Esophagus squamous epithelium (tissue), 5 donors: ENCODE results near the gene CDK6. TPM values are rescaled to one million over a fixed set of nuclear protein-coding genes. Genes with fewer than 3 reads are reported as not detected.

Experiments
- DNase-seq: peaks from one replicate; lab custom pipeline; 2025; lab: John Stamatoyannopoulos, UW
- H3K27ac ChIP-seq, 4 donors: fragments of 200-600 bp; sonication (generic); one replicate each; pipeline ENCODE4 v1.5.1; 2016 to 2019; ENCODE audit warnings: mild to moderate bottlenecking in 1 of 4
- H3K27me3 ChIP-seq, 4 donors: fragments of 200-600 bp; sonication (generic); 1 replicate in 3 of 4; 2 replicates in 1 of 4; pipeline versions ENCODE4 v1.5.1 to v1.6.0; 2017 to 2021; ENCODE audit warnings: antibody characterized with exemption in 1 of 4
- H3K36me3 ChIP-seq, 3 donors: fragments of 200-600 bp; sonication (generic); one replicate each; pipeline ENCODE4 v1.5.1; 2016 to 2019
- H3K4me1 ChIP-seq, 3 donors: fragments of 200-600 bp; sonication (generic); one replicate each; pipeline ENCODE4 v1.5.1; 2017 to 2019
- H3K4me3 ChIP-seq, 4 donors: fragments of 200-600 bp; sonication (generic); 1 replicate in 3 of 4; 2 replicates in 1 of 4; pipeline ENCODE4 v1.5.1; 2016 to 2019; ENCODE audit warnings: mild to moderate bottlenecking in 2 of 4, moderate library complexity in 1 of 4
- H3K9me3 ChIP-seq, 3 donors: fragments of 200-600 bp; sonication (generic); one replicate each; pipeline ENCODE4 v1.5.1; 2016 to 2019
- CTCF ChIP-seq, 6 experiments: fragments of 450-650 bp in 4 of 6; fragments of 200-600 bp in 2 of 6; sonication (generic) in 2 of 6; IDR thresholded peaks; one replicate each; pipeline ENCODE4 v1.5.1; 2016 to 2019; ENCODE audit warnings: antibody characterized with exemption in 6 of 6, mild to moderate bottlenecking in 4 of 6, moderate library complexity in 4 of 6
- POLR2A ChIP-seq, 4 donors: fragments of 450-650 bp; IDR thresholded peaks; one replicate each; pipeline ENCODE4 v1.6.1; 2017; ENCODE audit warnings: antibody characterized with exemption in 4 of 4, mild to moderate bottlenecking in 4 of 4, moderate library complexity in 3 of 4
- WGBS, 2 donors: methylation state at CpG; one replicate each; pipeline ENCODE4 v1.1.5; 2018; 5-methylcytosine and 5-hydroxymethylcytosine counted together
- intact Hi-C: fragments of 100-400 bp; cut with DNase I; formaldehyde crosslinking; loops from one replicate; pipeline ENCODE4 v1.15.0; 2022
- total RNA-seq, 4 donors: library from RNA; depleted of rRNA; stranded (reverse); fragments of >200 nt; gene quantifications; one replicate each; pipeline ENCODE4 v1.1.0, GENCODE V29; 2016
- donor health status: DM: yes; HTN: yes; CAD: no.

CDK6 gene
- total RNA-seq, 4 donors from 2014 or later: 15.6 to 59.2 (median 32.4) TPM

DNA sequence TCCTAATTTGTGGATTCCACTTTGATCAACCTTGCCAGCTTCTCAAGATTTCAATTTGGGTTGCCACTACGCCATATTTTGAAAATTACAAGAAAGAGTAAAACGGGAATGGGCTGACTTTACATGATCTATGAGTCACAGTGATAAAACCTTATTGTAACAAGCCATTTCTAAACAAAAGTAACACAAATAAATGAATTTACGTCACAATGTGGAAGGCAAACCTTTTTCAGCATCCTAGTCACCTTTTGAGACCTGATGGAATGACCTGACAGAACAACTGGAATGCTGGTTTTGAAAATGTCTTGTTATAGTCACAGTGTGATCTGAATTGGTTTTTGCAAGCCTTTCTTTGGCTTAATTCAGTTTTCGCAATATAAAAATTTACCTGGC, 85.9 kb downstream of the CDK6 start:
- no peaks in the 10 kb centered on the region for H3K27me3 ChIP-seq
- DNase-seq: no peak
- no peaks in the 10 kb centered on the region for H3K9me3 ChIP-seq
- no peak overlapping the region for H3K27ac ChIP-seq
- 69 to 75% methylated on average over 4 of the region's 4 CpGs for WGBS, 2 donors
- intact Hi-C loops: no loop called here
- peaks cover 0 to 19% (median 5%) of the 10 kb centered on the region in 3 donors for H3K4me1 ChIP-seq
- H3K4me3 ChIP-seq: no peak overlapping the region
- TF ChIP-seq CTCF (IDR thresholded peaks at IDR 0.05) (no peak), POLR2A (IDR thresholded peaks at IDR 0.05) (no peak)
- no peaks in the 10 kb centered on the region for H3K36me3 ChIP-seq

GRCh38 chr7:92749832-92750446, 86.4 kb downstream of the CDK6 start:
- TF ChIP-seq POLR2A (IDR thresholded peaks at IDR 0.05) (no peak), CTCF (IDR thresholded peaks at IDR 0.05) (no peak)
- intact Hi-C loops: no loop called here
- H3K27ac ChIP-seq: no peak overlapping the region
- H3K36me3 ChIP-seq: no peaks in the 10 kb centered on the region
- peaks cover 0 to 19% (median 5%) of the 10 kb centered on the region in 3 donors for H3K4me1 ChIP-seq
- 76% methylated on average over 2 of the region's 2 CpGs for WGBS, 2 donors
- no peaks in the 10 kb centered on the region for H3K9me3 ChIP-seq
- H3K27me3 ChIP-seq: no peaks in the 10 kb centered on the region
- DNase-seq: no peak
- no peak overlapping the region for H3K4me3 ChIP-seq

- Histone ChIP-seq H3K27ac (no peak overlapping the region), H3K36me3 (no peaks in the 10 kb centered on the region), H3K9me3 (no peaks in the 10 kb centered on the region), H3K27me3 (no peaks in the 10 kb centered on the region), H3K4me3 (no peak overlapping the region), H3K4me1 (peaks cover 0 to 19% (median 5%) of the 10 kb centered on the region in 3 donors)
- intact Hi-C loops: no loop called here
- TF ChIP-seq CTCF (IDR thresholded peaks at IDR 0.05) (no peak), POLR2A (IDR thresholded peaks at IDR 0.05) (no peak)
- DNase-seq: no peak
Measured at GRCh38 chr7:92749327-92749755, 87.0 kb downstream of the CDK6 start.

- Histone ChIP-seq H3K4me3 (no peak overlapping the region), H3K27me3 (no peaks in the 10 kb centered on the region), H3K36me3 (no peaks in the 10 kb centered on the region), H3K9me3 (no peaks in the 10 kb centered on the region), H3K27ac (no peak overlapping the region), H3K4me1 (peaks cover 0 to 19% (median 5%) of the 10 kb centered on the region in 3 donors)
- intact Hi-C loops: no loop called here
- DNase-seq: no peak
- TF ChIP-seq CTCF (IDR thresholded peaks at IDR 0.05) (no peak), POLR2A (IDR thresholded peaks at IDR 0.05) (no peak)
Measured at GRCh38 chr7:92748495-92748894, 87.9 kb downstream of the CDK6 start.

DNA sequence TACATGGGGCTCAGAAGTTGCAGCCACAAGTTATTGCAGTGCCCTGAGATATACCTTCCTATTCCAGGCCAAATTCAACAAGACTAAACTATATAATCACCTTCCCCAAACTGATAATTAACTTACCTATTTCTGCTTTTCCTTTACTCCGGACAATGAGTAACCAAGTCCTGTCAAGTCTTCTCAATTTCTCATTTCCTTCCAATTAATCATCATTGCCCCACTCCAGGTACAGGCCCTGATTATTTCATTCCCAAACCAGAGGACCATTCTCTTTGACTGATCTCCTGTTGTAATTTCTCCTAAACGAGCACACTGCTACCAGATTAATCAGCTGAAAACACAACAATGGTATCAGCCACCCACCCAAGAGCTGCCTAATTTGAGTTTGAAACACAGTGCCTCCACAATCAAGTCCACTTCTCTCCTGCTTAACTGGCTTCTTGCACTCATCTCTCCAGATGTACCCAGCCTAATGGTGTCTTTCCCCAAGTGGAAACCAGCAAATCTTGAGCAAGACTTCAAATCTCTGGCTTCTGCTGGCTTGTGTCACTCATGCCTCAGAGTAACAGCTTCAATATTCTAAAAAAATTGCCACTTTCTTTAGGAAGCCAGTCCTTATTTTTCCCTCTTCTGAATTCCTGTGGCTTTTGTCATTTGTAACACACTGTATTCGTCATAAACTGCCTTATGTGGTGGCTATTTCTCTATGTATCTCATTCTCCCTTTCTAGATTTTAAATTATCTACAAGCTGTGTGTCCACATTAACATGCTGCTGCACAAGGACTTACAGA, 89.1 kb downstream of the CDK6 start:
- intact Hi-C loops: no loop called here
- Histone ChIP-seq H3K36me3 (no peaks in the 10 kb centered on the region), H3K27me3 (no peaks in the 10 kb centered on the region), H3K4me3 (no peak overlapping the region), H3K9me3 (no peaks in the 10 kb centered on the region), H3K27ac (no peak overlapping the region), H3K4me1 (peaks cover 0 to 10% (median 3%) of the 10 kb centered on the region in 3 donors)
- 43 to 48% methylated on average over 3 of the region's 3 CpGs for WGBS, 2 donors
- DNase-seq: no peak
- no peak for TF ChIP-seq CTCF (IDR thresholded peaks at IDR 0.05)
- no peak for TF ChIP-seq POLR2A (IDR thresholded peaks at IDR 0.05)
